ENCODE results near the gene RABEP1.
A peak's percentile ranks its signal among the peaks of the same experiment; 100 is the strongest.
"Not testable (repeated sequence)": the region's sequence is repeated elsewhere in the genome, so short reads cannot be mapped to it uniquely, and the experiment has no call there.

Gene RABEP1, protein sequence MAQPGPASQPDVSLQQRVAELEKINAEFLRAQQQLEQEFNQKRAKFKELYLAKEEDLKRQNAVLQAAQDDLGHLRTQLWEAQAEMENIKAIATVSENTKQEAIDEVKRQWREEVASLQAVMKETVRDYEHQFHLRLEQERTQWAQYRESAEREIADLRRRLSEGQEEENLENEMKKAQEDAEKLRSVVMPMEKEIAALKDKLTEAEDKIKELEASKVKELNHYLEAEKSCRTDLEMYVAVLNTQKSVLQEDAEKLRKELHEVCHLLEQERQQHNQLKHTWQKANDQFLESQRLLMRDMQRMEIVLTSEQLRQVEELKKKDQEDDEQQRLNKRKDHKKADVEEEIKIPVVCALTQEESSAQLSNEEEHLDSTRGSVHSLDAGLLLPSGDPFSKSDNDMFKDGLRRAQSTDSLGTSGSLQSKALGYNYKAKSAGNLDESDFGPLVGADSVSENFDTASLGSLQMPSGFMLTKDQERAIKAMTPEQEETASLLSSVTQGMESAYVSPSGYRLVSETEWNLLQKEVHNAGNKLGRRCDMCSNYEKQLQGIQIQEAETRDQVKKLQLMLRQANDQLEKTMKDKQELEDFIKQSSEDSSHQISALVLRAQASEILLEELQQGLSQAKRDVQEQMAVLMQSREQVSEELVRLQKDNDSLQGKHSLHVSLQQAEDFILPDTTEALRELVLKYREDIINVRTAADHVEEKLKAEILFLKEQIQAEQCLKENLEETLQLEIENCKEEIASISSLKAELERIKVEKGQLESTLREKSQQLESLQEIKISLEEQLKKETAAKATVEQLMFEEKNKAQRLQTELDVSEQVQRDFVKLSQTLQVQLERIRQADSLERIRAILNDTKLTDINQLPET

DNA sequence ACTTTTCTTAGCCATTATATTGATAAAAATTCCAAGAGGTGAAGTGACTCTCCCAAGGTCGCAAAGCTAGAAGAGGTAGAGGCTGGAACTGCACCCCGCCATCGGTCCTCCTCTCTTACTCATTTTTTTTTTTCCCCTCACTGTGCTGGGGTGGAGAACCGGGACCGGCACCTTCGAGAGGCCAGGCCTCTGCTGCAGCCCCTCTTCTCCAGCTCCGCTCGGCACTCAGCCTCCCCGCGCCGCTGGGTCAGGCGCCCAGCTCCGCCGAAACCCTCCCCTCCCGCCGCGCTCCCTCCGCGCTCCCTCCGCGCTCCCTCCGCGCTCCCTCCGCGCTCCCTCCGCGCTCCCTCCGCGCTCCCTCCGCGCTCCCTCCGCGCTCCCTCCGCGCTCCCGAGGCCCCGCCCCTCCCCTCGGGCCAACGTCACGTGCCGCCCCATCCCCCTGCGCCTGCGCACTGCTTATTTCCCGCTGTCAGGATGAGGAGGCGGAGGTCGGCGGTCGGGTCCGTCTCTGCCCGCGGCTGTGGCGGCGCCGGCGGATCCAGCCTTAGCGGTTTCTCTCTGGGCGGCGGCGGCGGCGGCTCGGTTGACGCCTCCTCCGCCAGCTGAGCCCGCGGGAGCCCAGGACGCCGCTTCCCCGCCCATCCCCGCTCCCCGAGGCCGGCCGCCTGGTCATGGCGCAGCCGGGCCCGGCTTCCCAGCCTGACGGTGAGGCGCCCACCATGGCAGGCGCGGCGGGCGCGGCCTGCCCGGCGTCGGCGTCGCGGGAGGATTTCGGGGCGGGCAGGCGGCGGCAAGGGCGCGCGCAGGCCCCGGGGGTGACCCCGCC, at the start of gene RABEP1:
Gene RABEP1, plus strand, starts transcription at position 471 of the 828 bp plus-strand sequence. Its CDS starts 203 bp downstream, at position 674.
- DNase-seq: peak; percentile 92

DNA sequence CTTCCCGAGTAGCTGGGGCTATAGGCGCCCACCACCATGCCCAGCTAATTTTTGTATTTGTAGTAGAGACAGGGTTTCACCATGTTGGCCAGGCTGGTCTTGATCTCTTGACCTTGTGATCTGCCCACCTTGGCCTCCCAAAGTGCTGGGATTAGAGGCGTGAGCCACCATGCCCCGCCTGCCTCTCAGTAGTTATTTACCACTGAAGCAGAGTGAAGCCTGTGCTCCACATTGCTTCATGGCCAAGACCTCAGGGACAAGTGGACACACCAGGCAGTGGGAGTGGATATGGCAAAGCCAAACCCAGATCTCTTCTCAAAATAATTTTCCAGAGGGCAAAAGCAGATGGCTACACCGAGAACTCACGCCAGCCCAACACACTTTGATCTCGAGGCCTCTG, 48.6 kb upstream of the RABEP1 start:
- DNase-seq: not testable (repeated sequence)

DNA sequence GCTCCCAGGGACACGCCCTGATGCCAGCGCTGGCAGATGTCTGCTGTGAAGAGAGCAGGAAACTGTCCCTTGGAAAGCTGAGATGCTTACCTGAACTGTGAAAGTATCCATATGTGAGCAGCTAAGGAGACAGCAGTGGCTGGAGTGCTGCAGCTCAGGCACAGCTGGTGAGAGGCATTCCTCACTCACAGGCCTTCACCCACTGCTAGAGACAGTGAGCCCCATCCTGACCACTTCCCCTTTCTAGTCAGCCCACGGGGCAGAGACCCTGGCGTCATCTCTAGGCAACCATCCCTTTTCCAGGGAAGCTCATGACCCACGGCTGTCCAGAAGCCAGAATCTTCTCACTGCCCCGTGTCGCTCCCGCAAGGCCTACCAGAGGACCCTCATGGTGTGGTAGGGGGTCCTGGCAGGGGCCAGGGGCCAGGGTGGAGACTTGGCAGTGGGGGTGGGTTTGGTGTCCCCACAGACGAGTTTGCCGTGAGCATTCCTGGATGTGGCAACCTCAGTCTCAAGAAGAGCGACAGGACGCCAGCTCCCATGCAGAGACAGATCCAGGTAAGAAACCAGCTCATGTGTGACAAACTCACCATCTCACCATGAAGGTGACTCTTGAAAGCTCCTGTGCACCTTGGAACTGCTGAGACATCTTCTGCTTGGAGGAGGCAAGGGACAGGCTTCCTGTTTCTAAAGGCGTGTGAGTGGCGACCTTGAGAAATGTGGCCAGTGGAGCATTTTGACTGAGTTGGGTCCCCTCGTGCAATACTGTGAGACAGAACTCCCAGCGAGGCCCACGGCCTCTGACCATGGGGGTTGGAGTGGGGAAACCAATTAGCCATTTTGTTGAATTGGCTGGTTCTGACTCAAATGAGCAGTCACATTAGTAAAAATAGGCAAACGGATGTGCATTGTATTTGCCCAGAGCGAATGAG, 47.2 kb upstream of the RABEP1 start, which contains the start of gene SCIMP:
Gene SCIMP, minus strand, starts transcription at position 216 of the 932 bp plus-strand sequence. Its CDS starts 105 bp downstream, at position 111.
- peak; percentile 72 for DNase-seq

DNA sequence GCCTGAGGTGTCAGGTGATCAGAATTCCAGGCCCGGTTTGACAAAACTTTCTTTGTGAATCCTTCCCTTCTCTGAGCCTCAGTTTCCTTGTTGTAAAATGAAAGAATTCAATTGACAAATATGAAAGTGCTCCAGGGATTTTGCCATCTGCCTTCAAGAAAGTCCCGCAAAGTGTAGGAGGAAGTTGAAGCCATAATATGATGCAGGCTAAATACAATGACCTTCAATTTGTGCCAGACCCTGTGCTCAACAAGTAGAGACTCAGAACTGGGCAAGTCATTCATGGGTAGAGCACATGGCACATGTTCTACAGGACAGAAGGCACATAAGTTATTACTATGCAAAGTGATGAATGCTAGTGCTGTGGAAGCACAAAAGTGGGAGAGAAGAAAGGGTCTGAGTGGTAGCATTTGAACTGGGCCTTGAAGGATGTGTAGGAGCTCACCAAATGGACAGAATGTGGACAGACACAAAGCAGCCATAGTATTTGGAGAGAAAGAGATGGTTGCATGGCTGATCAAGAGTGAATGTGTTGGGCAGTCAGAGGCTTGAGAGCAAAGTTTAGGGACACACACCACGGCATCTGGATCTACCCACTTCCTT, 45.0 kb upstream of the RABEP1 start:
- no peak for DNase-seq

DNA sequence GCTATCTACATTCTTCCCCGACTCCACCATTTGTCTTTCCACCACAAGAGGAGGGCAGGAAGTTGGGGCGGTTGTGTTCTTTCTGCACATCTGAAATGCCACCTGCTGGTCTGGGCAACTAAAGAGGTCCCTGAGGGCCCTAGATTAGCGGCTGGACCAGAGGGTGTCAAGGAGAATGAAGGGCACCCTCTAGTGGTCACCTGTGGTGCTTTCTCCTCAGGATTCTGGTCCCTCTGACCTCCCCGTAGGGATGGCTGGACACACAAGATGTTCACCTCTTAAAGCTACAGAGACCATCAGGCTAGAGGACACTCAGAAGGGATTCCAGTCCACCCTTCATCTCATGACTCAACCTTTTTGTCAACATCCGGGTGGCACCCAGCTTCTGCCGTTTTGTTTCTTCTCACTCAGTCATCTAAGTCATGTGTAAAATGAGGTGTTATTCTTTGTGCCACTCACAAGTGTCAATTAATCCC, 44.5 kb upstream of the RABEP1 start:
- peak; percentile 74 for DNase-seq

DNA sequence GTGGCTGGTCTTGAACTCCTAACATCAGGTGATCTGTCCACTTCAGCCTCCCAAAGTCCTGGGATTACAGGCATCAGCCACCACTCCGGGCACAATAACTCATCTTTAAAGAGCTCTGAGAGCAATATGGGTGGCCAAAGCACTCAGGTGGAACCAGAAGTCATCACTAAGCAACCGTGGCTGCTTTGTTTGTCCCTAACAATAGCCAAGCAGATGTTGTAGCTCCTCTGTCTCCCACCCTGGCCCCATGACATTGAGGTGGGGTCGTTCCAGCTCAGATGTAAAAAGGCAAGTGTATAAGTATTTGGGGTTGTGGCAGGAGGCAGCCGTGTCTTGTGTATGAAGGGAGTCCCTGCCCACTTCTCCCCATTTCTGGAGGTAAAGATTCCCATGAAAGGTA, 43.8 kb upstream of the RABEP1 start:
- DNase-seq: peak; percentile 48

DNA sequence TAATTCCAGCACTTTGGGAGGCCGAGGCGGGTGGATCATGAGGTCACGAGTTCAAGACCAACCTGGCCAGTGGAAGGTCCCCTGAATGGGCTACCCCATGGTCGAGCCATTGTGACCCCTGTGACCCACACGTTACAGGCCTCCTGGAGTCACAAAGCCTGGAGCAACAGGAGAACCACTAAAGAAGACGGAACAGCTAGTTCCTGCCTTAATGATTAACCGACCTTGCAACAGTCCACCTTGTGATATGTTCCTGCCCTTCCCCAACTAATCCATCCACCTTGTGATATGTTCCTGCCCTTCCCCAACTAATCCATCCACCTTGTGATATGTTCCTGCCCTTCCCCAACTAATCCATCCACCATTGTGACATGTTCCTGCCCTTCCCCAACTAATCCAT, 42.3 kb upstream of the RABEP1 start:
- not testable (repeated sequence) for DNase-seq

DNA sequence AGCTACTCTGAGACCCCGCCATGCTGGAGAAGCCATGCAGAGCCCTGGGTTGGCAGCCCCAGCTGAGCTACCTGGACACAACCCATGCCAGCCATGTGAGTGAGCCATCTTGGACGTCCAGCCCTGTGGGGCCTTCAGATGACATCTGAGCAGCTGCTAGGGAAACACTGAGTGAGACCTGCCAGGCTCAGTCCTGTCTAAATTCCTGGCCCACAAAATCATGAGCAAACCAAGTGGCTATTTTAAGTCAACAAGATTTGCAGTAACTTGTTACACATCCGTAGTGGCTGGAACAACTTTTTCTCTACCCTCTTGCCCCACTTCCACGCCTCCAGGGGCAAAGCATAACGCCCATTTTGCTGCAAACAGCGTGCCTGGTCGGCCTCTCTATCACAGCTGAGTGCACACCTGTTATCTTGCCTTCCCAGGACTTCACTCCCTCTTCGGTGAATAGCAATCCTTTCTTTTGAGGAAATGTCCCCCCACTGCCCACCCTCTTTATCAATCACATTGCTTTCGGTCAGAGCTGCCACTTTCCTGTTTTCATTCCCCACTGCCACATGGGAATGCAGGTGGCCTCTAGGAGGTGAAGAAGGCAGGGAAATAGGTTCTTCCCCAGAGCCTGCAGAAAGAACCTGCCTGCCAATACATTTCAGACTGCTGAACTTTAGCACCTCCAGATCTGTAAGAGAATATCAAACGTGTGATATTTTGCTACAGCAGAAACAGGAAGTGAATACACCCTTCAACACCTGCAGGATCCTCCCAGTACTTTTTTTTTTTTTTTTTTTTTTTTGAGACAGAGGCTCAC, 40.0 kb upstream of the RABEP1 start:
- peak; percentile 34 for DNase-seq

DNA sequence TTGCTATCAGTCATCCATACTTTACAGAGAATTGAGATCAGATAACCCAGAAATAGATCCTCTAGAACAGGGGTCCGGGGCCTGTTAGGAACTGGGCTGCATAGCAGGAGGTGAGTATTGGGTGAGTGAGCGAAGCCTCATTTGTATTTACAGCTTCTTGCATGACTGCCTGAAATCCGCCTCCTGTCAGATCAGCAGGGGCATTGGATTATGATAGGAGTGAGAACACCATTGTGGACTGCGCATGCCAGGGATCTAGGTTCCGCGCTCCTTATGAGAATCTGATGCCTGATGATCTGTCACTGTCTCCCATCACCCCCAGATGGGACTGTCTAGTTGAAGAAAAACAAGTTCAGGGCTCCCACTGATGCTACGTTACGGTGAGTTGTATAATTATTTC, 34.5 kb upstream of the RABEP1 start:
- no peak for DNase-seq

DNA sequence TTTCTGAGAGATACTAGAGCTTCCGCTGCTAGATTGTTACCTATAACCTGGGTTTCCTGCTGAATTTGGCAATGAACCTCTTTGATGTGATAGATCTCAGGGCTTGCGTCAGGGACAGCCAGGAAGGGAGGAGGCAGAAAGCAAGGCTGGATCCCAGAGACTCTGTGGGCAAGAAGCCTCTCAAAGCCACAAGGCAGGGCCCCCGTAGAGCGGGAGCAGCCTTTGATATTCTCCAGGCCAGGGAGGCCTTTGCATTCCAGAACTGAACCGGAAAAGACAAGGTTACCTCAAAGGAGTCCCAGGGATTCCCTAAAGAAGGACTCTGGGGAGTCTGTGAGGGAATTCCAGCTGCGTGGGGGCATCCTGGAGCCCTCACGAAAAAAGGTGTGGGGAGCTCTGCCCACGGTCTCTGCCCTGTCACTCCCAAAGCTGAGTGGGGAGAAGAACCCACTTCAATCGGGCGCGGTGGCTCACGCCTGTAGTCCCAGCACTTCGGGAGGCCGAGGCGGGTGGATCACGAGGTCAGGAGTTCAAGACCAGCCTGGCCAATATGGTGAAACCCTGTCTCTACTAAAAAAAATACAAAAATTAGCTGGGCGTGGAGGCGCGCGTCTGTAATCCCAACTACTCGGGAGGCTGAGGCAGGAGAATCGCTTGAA, 33.1 kb upstream of the RABEP1 start:
- no peak for DNase-seq

DNA sequence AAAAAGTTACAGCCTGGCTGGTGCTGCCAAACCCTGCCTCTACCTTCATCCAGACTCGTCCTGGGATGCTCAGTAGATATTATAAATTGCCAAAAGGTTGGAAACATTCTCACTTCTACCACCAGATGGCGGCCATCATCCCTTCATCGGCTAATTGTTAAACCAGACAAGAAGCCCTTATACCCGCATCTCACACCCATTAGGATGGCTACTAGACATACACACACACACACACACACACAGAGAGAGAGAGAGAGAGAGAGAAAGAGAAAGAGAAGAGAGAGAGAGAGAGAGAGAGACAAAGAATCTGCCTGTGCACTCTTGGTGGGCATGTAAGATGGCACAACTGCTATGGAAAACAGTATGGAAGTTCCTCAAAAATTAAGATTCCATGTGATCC, 32.5 kb upstream of the RABEP1 start:
- peak; percentile 72 for DNase-seq

DNA sequence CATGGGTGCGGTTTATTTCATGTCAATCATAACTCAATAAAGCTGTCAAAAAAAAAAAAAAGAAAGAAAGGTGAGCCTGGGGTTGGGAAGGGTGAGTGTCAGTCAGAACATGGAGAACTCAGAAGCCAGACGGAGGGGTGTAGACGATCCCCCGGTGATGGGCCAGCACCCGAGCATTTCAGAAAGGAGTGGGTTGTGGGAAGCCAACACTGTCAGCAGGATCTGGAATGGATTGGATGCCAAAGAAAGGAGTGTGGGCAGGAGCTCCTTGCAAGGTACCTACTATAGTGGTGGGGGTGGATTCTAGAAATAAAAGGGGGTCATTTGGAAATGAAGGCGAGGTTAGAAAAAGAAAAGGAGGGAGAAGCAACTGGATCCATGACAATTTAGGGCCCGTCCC, 27.7 kb upstream of the RABEP1 start:
- no peak for DNase-seq

DNA sequence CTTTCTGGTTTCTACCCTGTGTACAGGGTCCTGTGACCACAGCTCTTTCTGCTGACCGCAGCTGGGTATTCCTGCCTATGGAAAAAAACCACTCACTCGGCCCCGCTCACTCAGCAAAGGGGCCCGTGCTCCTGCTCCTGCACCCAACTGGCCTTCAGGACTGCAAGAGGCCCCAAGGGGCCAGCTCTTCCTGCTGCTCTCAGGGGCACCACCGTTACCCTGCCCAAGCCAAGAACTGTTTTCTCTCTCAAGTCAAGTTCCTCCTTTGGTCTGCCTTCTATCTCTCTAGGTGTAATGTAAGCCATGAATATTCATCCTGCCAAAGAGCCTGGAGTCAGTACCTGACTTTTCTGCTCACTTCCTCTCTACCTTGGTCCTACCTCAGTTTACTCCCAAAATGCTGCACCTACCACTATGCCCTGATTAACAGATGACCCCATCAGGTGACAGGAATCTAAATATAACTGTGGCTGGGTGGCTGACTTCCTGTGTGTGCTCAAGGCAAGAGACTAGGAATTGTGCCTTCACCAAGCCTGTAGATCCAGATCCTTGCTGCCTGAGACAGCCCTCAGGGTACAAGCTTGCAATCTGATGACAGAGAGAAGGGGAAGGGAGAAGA, 27.1 kb upstream of the RABEP1 start:
- DNase-seq: no peak

DNA sequence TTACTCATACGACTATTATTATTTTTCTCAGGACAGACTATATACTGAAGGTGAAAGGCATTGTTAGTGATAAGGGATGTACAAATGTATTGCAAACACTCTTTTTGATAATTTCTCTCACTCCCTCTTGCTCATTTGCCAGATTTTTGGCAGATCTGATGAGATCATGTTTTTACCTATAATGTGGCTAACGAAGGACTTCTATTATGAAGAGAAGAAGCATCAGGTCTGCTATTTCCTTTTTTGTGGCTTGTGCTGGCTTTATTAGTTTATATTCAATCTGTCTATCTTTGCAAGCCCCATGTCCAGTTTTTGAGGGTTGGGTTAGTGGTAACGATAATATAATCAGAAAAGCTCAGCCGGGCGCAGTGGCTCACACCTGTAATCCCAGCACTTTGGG, 25.0 kb upstream of the RABEP1 start:
- DNase-seq: no peak

DNA sequence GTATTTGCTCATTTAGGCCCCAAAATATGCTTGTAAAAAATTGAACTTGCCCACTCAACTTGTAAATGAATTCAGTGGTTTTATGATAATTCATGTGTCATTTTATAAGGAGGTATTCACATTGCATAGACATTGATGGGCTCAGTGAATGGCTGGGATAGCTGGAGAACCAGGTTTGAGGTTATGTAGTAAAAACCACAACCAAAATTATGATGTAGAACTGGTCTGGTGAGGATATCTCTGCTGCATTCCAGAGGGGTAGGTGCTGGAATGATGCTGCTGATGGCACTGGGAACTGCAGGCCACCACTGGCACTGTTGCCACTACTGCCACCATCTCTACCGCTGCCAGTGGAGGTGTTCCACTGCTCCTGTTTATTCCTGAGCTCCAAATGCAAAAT, 21.5 kb upstream of the RABEP1 start:
- DNase-seq: no peak

DNA sequence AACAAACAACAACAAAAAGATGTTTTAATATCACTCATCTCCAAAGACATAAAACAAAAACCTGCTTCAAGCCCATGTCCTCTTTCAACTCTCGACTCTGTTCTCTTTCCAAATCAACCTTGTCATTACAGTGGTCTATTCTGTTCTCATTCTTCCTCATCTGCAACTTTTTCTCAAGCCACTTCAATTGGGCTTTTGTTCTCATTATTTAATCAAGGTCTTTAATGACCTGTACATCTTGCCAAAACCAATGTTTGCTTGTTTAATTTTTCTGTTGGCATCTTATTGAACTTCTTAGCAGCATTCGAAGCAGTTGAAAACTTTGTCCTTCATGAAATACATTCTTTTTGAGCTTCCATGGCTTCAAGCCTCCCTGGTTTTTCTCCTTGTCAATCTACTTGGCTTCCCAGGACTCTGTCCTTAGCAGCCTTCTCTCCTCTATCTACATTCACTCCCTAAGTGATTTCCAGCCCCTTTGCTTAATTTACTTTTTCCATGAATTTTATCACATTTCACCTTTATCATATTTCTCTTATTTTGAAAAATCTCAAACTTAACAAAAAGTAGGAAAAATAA, 19.6 kb upstream of the RABEP1 start:
- DNase-seq: no peak

DNA sequence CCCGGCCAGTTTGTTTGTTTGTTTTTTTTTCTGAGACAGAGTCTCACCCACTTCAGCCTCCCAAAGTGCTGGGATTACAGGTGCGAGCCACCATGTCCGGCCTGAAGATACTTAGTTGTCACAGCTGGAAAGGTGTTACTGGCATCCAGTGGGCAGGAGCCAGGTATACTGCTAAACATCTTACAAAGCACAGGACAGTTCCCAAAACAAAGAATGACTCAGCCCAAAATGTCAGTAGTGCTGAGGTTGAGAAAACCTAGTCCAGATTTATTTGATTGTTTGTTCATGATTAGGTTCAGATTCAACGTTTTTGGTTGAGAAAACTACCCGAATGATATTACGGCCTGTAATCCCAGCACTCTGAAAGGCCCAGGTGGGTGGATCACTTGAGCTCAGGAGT, 18.6 kb upstream of the RABEP1 start:
- no peak for DNase-seq

DNA sequence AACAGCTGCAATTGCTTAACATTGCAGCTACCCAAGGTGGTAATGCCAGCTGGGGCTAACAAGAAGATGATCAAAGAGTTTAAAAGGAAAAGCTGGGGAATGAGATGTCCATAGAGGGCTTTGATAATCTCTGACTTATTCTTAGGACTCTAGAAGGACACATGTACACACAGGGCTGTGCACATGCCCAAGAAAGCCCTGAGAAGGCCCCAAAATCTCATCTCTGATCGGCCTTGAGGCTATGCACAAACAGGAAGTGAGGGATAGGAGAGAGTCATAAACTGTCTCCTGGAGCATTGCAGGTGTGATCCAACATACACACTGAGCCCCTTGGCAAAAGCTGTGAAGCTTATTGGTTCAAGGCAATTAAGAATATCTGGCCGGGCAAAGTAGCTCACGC, 17.2 kb upstream of the RABEP1 start:
- no peak for DNase-seq
